ENCODE measurements around the gene PEDS1.

PEDS1 gene

DNA sequence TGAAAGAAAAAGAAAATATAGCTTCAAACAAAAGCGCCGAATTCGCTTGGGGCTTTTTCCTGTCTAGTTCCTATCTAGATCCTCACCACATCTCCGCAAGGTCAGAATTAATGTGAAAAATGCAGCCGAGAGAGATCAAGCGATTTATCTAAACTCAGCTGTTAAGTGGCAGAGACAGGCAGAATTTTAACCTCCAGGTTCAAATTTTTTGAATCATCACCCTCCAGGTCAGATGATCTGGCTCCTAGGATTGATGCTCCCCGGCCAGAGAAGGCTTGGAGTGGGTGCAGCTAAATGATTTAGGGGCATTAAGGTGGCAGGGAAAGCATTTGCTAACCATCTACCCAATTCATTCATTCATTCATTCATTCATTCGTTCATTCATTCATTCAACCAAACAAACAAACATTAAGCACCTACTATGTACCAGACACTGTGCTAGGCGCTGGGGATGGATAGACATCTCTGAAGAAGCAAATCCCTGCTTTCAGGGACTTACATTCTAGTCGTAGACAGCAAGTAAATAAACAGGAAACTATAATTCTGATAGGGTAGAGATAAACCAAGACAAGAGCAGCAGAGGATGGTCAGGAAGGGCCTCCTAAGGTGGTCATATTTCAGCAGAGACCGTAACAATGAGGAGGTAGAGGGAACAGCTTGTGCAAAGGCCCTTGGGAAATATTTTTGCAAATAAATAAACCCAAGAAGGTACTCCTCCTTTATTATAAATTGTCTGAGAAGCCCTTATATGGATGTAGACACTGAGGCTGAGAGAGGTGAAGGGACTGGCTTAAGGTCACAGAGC, 39.9 kb downstream of the PEDS1 start:
- H3K9ac ChIP-seq, result peak overlapping the region; percentile 91
- peaks cover 48% of the 10 kb centered on the region for H3K79me2 ChIP-seq (ENCODE audit: insufficient read depth, low read depth)
- H4K20me1 ChIP-seq (ENCODE audit: insufficient read depth), result peaks cover 11% of the 10 kb centered on the region; the same call in 1 of the 2 replicates
- peak overlapping the region; percentile 36 for H2AFZ ChIP-seq (ENCODE audit: low read depth)
- H3K36me3 ChIP-seq (ENCODE audit: insufficient read depth), result no peaks in the 10 kb centered on the region
- TF ChIP-seq, protein P1, sequence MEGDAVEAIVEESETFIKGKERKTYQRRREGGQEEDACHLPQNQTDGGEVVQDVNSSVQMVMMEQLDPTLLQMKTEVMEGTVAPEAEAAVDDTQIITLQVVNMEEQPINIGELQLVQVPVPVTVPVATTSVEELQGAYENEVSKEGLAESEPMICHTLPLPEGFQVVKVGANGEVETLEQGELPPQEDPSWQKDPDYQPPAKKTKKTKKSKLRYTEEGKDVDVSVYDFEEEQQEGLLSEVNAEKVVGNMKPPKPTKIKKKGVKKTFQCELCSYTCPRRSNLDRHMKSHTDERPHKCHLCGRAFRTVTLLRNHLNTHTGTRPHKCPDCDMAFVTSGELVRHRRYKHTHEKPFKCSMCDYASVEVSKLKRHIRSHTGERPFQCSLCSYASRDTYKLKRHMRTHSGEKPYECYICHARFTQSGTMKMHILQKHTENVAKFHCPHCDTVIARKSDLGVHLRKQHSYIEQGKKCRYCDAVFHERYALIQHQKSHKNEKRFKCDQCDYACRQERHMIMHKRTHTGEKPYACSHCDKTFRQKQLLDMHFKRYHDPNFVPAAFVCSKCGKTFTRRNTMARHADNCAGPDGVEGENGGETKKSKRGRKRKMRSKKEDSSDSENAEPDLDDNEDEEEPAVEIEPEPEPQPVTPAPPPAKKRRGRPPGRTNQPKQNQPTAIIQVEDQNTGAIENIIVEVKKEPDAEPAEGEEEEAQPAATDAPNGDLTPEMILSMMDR (conservative IDR thresholded peaks at IDR 0.05; ENCODE audit: low read depth, low read length), result no peak
- peak overlapping the region; percentile 62 for H3K4me3 ChIP-seq (IDR thresholded peaks at IDR 0.05; ENCODE audit: insufficient read depth, low read depth, low read length)
- H3K4me2 ChIP-seq, result peak overlapping the region; percentile 46
- H3K27ac ChIP-seq, result peak overlapping the region; percentile 56
- H3K27me3 ChIP-seq (ENCODE audit: insufficient read depth, low read depth), result no peaks in the 10 kb centered on the region
- H3K4me1 ChIP-seq (ENCODE audit: low read depth, poor library complexity, severe bottlenecking), result peaks cover 45% of the 10 kb centered on the region

- Histone ChIP-seq H3K9ac (peak within 1 kb of the TSS; percentile 91), H3K4me2 (peak within 1 kb of the TSS; percentile 46), H3K4me3 (IDR thresholded peaks at IDR 0.05; ENCODE audit: insufficient read depth, low read depth, low read length) (peak within 1 kb of the TSS; percentile 62), H2AFZ (ENCODE audit: low read depth) (peak within 1 kb of the TSS; percentile 36), H3K4me1 (ENCODE audit: low read depth, poor library complexity, severe bottlenecking) (peaks cover 48% of the 10 kb centered on the region), H3K79me2 (ENCODE audit: insufficient read depth, low read depth) (peaks cover 56% of the 10 kb centered on the region), H3K27ac (peak within 1 kb of the TSS; percentile 56), H3K27me3 (ENCODE audit: insufficient read depth, low read depth) (no peaks in the 10 kb centered on the region), H4K20me1 (ENCODE audit: insufficient read depth) (peaks cover 18% of the 10 kb centered on the region), H3K36me3 (ENCODE audit: insufficient read depth) (no peaks in the 10 kb centered on the region)
- TF ChIP-seq, protein P1 (conservative IDR thresholded peaks at IDR 0.05; ENCODE audit: low read depth, low read length), result 0 out of 2 replicates have a peak, but pooled peaks have one; percentile 39
These were observed 40.8 kb downstream of the PEDS1 start, which contains the start of gene UBE2V1 for GRCh38 chr20:50112512-50113419. TSS of gene UBE2V1 (minus strand) at chr20:50113150. CDS start at chr20:50113128, 22 bp downstream.

DNA sequence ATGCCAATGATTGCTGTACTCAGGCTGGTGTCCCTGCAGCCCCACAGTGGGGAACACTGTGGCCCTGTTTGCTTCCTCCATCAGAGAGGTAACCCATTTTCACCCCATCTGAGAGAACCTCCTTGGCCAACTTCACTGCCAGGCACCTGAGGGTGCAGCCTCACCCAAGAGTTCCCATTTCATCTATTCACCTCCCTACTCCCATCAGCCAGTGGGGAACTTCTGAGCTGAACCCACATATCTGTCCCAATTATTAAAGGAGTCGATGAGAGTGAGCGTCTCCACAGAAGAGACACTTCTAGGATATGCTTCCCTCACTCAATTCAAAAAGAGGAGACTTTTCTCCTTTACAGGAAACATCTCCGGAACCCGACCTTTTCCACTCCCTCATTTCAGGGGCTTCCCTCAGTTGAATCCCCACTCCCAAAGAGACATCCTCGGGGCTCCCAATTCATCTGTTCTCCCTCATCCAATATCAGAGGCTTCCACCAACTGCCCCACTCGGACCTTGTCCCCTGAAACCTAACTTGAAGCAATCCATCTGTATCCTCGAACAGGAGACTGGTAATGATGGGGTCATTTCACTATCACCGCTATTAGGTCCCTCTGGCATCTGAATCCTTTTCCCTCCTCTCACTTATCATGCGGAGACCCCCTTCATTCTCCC, 41.6 kb downstream of the PEDS1 start:
- H3K4me2 ChIP-seq, result peak overlapping the region; percentile 46
- peak overlapping the region; percentile 91 for H3K9ac ChIP-seq
- peaks cover 20% of the 10 kb centered on the region for H4K20me1 ChIP-seq (ENCODE audit: insufficient read depth)
- TF ChIP-seq, protein P1 (conservative IDR thresholded peaks at IDR 0.05; ENCODE audit: low read depth, low read length), result no peak
- peak overlapping the region; percentile 56; the same call in 1 of the 2 replicates for H3K27ac ChIP-seq
- H3K27me3 ChIP-seq (ENCODE audit: insufficient read depth, low read depth), result no peaks in the 10 kb centered on the region
- H3K4me3 ChIP-seq (IDR thresholded peaks at IDR 0.05; ENCODE audit: insufficient read depth, low read depth, low read length), result no peak overlapping the region
- H3K79me2 ChIP-seq (ENCODE audit: insufficient read depth, low read depth), result peaks cover 64% of the 10 kb centered on the region
- no peaks in the 10 kb centered on the region for H3K36me3 ChIP-seq (ENCODE audit: insufficient read depth)
- peaks cover 54% of the 10 kb centered on the region for H3K4me1 ChIP-seq (ENCODE audit: low read depth, poor library complexity, severe bottlenecking)
- no peak overlapping the region for H2AFZ ChIP-seq (ENCODE audit: low read depth)
